HepG2 (cell line): ENCODE results near the gene RASSF10. TPM values are rescaled to one million over a fixed set of nuclear protein-coding genes. Genes with fewer than 3 reads are reported as not detected.
A peak's percentile ranks its signal among the peaks of the same experiment; 100 is the strongest.

Experiments
- ATAC-seq: fragments of 200-7000 bp; cut with Tn5 transposase; 3 replicates; pipeline ENCODE4 v1.9.1; 2020; ENCODE audit warnings: mild to moderate bottlenecking, moderate library complexity
- BruUV-seq: library from RNA; stranded (reverse); fragments of 400-500 nt; replicated peaks from 2 replicates; lab custom pipeline; 2021; lab: Mats Ljungman, UMichigan
- CTCF ChIA-PET: fragments of 300-600 bp; formaldehyde crosslinking; extraction: SDS; loops from one replicate; lab custom pipeline; 2021; ENCODE audit warnings: low total read pairs, inconsistent platforms, low intra/inter-chr PET ratio; lab: Yijun Ruan, JAX
- POLR2A ChIA-PET: fragments of 350-600 bp; sonication (Branson Sonifier 250); formaldehyde crosslinking; loops from one replicate; lab custom pipeline; 2020; ENCODE audit warnings: antibody characterized with exemption, inconsistent platforms; lab: Yijun Ruan, JAX
- DNase-seq: peaks from one replicate; pipeline ENCODE4 v3.0.0-alpha.2; 2015; ENCODE audit warnings: low spot score
- FAIRE-seq: peaks from 3 replicates; lab custom pipeline; 2011; peaks lifted over from hg19 to GRCh38; lab: Jason Lieb, UNC
- H2AFZ ChIP-seq: one replicate; pipeline ENCODE4 v1.6.1; 2011; ENCODE audit warnings: low read length, inconsistent platforms
- H3K27ac ChIP-seq: fragments of 300-600 bp; 3 replicates; pipeline ENCODE4 v1.8.0; 2011; ENCODE audit warnings: mixed run types, mild to moderate bottlenecking, mixed read lengths, low read length, inconsistent platforms; ENCODE audit not compliant: insufficient read depth; ENCODE audit errors: extremely low read length
- H3K27me3 ChIP-seq, 2 experiments: fragments of 200-600 bp in 1 of 2; 2 replicates in 1 of 2; 3 replicates in 1 of 2; pipeline versions ENCODE4 v1.6.0 to v1.8.0; 2011; ENCODE audit warnings: low read length in 2 of 2, mild to moderate bottlenecking in 2 of 2, moderate library complexity in 2 of 2, inconsistent platforms in 1 of 2; ENCODE audit not compliant: insufficient read depth in 2 of 2, control insufficient read depth in 1 of 2
- H3K36me3 ChIP-seq, 2 experiments: fragments of 200-600 bp in 1 of 2; replicated peaks in 1 of 2; 2 replicates in 1 of 2; 3 replicates in 1 of 2; pipeline versions ENCODE4 v1.5.1 to v1.8.0; 2011; ENCODE audit warnings: low read length in 2 of 2, inconsistent platforms in 1 of 2; ENCODE audit not compliant: insufficient read depth in 2 of 2, control insufficient read depth in 1 of 2
- H3K4me1 ChIP-seq: 2 replicates; pipeline ENCODE4 v1.5.1; 2012; ENCODE audit warnings: low read length, inconsistent platforms; ENCODE audit not compliant: insufficient read depth
- H3K4me2 ChIP-seq: 2 replicates; pipeline ENCODE4 v1.6.0; 2011; ENCODE audit warnings: low read depth, low read length, inconsistent platforms
- H3K4me3 ChIP-seq, 3 experiments: fragments of 200-600 bp in 1 of 3; sonication (generic), shearing (Covaris generic) in 1 of 3; replicated peaks in 1 of 3; 2 replicates each; pipeline ENCODE4 v1.5.1; 2011 to 2016; ENCODE audit warnings: low read length in 3 of 3, inconsistent platforms in 2 of 3, low read depth in 2 of 3, mild to moderate bottlenecking in 2 of 3, control low read depth in 1 of 3, mixed read lengths in 1 of 3; ENCODE audit not compliant: insufficient read depth in 1 of 3
- H3K79me2 ChIP-seq: one replicate; pipeline ENCODE4 v1.6.1; 2011; ENCODE audit warnings: low read length, inconsistent platforms; ENCODE audit not compliant: insufficient read depth
- H3K9ac ChIP-seq: 2 replicates; pipeline ENCODE4 v1.6.0; 2011; ENCODE audit warnings: mild to moderate bottlenecking, low read depth, low read length, inconsistent platforms; ENCODE audit not compliant: insufficient read depth
- H3K9me3 ChIP-seq: 2 replicates; pipeline ENCODE4 v1.5.1; 2012; ENCODE audit warnings: mild to moderate bottlenecking, low read length
- H4K20me1 ChIP-seq: 2 replicates; pipeline ENCODE4 v1.6.0; 2011; ENCODE audit warnings: inconsistent platforms, mild to moderate bottlenecking, low read length, moderate library complexity; ENCODE audit not compliant: insufficient read depth
- CTCF ChIP-seq: sonication (generic); formaldehyde crosslinking; IDR thresholded peaks from 2 replicates; pipeline ENCODE4 v1.5.0; 2020; ENCODE audit warnings: mild to moderate bottlenecking, missing genetic modification reagents, moderate library complexity
- EED ChIP-seq: sonication (generic); formaldehyde crosslinking; IDR thresholded peaks from 2 replicates; pipeline ENCODE4 v1.5.0; 2020; ENCODE audit warnings: mild to moderate bottlenecking, missing genetic modification reagents
- KDM5B ChIP-seq: sonication (generic); formaldehyde crosslinking; IDR thresholded peaks from 2 replicates; pipeline ENCODE4 v1.4.0; 2020; ENCODE audit warnings: missing genetic modification reagents, mild to moderate bottlenecking, borderline replicate concordance
- NFRKB ChIP-seq: fragments of 450-650 bp; IDR thresholded peaks from 2 replicates; pipeline ENCODE4 v1.6.1; 2017
- RBM22 ChIP-seq: fragments of 200-400 bp; formaldehyde crosslinking; optimal IDR thresholded peaks from 2 replicates; pipeline ENCODE3; 2017; ENCODE audit warnings: mild to moderate bottlenecking, low read length, moderate library complexity
- STAG1 ChIP-seq: sonication (generic); formaldehyde crosslinking; IDR thresholded peaks from 2 replicates; pipeline ENCODE4 v1.4.0; 2020; ENCODE audit warnings: missing genetic modification reagents
- ZNF225 ChIP-seq: sonication (generic); formaldehyde crosslinking; IDR thresholded peaks from 2 replicates; pipeline ENCODE4 v1.4.0; 2020; ENCODE audit warnings: mild to moderate bottlenecking, missing genetic modification reagents
- ZNF24 ChIP-seq: fragments of 450-650 bp; IDR thresholded peaks from 2 replicates; pipeline ENCODE4 v1.6.1; 2017; ENCODE audit warnings: antibody characterized with exemption, mild to moderate bottlenecking
- ZSCAN21 ChIP-seq: sonication (generic); formaldehyde crosslinking; IDR thresholded peaks from 2 replicates; pipeline ENCODE4 v1.8.0; 2022; ENCODE audit warnings: mild to moderate bottlenecking, missing genetic modification reagents, moderate library complexity, borderline replicate concordance
- WGBS: methylation state at CpG from one replicate; pipeline ENCODE4 v1.1.6; 2017; ENCODE audit warnings: low lambda C conversion rate; 5-methylcytosine and 5-hydroxymethylcytosine counted together
- in situ Hi-C: cut with HindIII; loops from 2 replicates; pipeline ENCODE4 v1.10.0; 2017; ENCODE audit warnings: low pct_unique_long_range_greater_than_20kb; ENCODE audit not compliant: extremely low pct_ligation_motif_present
- intact Hi-C: fragments of 100-400 bp; cut with micrococcal nuclease; formaldehyde crosslinking; loops from one replicate; pipeline ENCODE4 v1.10.0; 2022; ENCODE audit not compliant: unreplicated experiment
- polyA plus RNA-seq, 8 experiments: library from polyadenylated mRNA; depleted of rRNA in 3 of 8; stranded (reverse) in 7 of 8; unstranded in 1 of 8; fragments of >200 nt; fragmentation: Illumina TruSeq in 4 of 8; extraction: Trizol in 4 of 8; gene quantifications; 2 replicates each; pipeline versions ENCODE4 v1.2.1 to v1.2.3, GENCODE V29; 2011 to 2016; ENCODE audit warnings: low read depth in 4 of 8, missing spikeins in 1 of 8, mixed read lengths in 1 of 8; ENCODE audit not compliant: insufficient read depth in 1 of 8
- total RNA-seq, 5 experiments: library from RNA; depleted of rRNA; stranded (reverse); fragments of >200 nt; fragmentation: Illumina TruSeq; extraction: Trizol; gene quantifications; 2 replicates each; pipeline ENCODE4 v1.2.3, GENCODE V29; 2016; ENCODE audit warnings: low read depth in 1 of 5
- TF ChIP-seq, protein P1 (sequence below): sonication (generic); formaldehyde crosslinking; IDR thresholded peaks from 2 replicates; pipeline ENCODE4 v1.4.0; 2020; ENCODE audit warnings: missing genetic modification reagents, borderline replicate concordance
- TF ChIP-seq, protein P2 (sequence below): sonication (generic); formaldehyde crosslinking; IDR thresholded peaks from 2 replicates; pipeline ENCODE4 v1.8.1; 2023; ENCODE audit warnings: mild to moderate bottlenecking, missing genetic modification reagents

Gene RASSF10
- total and polyA plus RNA-seq, 2 of the 13 experiments (the other 11 are each of a cell fraction or from before 2014, with no cell fraction given), result not detected

DNA sequence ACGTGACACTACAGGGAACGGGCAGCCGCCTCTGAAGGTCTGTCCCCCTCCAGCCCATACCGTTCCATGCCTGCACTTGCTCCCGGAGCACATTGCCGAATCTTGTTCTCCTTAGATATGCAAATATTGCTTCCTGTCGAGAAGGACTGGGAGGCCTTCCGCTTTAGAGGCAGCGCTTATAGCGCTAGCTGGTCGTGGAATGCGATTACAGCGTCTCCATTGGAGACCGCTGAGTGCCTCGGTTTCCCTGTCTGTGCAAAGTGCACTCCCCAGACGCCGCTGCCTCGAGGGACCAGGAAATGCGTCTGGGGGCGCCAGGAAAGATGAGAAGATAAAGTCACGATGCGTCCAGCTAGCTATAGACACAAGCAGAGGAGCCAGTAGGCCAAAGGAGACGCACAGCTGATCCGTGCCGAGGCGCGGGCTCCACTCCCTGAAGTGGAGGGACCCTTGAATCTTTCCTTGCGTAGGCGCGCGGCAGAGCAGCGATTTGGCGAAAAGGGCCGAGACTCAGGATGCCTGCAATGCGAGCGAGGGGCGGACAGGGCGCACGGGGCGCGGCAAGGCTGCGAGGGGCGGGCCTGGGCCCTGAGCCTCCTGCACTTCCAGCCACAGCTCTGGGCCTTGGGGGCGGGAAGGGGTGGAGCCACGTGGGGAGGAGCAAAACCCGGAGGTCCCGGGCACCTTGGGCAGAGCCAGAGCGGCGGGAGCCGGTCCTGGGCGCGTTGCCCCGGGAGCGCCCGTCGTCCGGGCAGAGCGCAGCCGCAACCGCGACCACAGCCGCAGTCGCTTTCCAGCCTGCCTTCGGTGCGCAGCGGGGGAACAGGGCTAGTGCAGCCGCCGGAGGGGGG, at the start of gene RASSF10 (continued):
- TF ChIP-seq NFRKB (no peak), EED (CRISPR knock-in tag) (no peak), ZNF24 (no peak), KDM5B (0 out of 2 replicates have a peak, but pooled peaks have one; percentile 9), RBM22 (no peak), ZNF225 (0 out of 2 replicates have a peak, but pooled peaks have one; percentile 41)
- TF ChIP-seq, protein P1, sequence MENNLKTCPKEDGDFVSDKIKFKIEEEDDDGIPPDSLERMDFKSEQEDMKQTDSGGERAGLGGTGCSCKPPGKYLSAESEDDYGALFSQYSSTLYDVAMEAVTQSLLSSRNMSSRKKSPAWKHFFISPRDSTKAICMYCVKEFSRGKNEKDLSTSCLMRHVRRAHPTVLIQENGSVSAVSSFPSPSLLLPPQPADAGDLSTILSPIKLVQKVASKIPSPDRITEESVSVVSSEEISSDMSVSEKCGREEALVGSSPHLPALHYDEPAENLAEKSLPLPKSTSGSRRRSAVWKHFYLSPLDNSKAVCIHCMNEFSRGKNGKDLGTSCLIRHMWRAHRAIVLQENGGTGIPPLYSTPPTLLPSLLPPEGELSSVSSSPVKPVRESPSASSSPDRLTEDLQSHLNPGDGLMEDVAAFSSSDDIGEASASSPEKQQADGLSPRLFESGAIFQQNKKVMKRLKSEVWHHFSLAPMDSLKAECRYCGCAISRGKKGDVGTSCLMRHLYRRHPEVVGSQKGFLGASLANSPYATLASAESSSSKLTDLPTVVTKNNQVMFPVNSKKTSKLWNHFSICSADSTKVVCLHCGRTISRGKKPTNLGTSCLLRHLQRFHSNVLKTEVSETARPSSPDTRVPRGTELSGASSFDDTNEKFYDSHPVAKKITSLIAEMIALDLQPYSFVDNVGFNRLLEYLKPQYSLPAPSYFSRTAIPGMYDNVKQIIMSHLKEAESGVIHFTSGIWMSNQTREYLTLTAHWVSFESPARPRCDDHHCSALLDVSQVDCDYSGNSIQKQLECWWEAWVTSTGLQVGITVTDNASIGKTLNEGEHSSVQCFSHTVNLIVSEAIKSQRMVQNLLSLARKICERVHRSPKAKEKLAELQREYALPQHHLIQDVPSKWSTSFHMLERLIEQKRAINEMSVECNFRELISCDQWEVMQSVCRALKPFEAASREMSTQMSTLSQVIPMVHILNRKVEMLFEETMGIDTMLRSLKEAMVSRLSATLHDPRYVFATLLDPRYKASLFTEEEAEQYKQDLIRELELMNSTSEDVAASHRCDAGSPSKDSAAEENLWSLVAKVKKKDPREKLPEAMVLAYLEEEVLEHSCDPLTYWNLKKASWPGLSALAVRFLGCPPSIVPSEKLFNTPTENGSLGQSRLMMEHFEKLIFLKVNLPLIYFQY (CRISPR knock-in tag), result no peak

- FAIRE-seq, result no peak
- Histone ChIP-seq H3K9ac (no peak overlapping the region), H3K27me3 (peaks cover 0 to 5% of the 10 kb centered on the region in 2 experiments; a peak in 1 of 5 replicates), H3K4me3 (no peak overlapping the region), H3K4me2 (no peak overlapping the region), H3K4me1 (0 out of 2 replicates have a peak, but pooled peaks cover 10% of the 10 kb centered on the region), H3K36me3 (no peaks in the 10 kb centered on the region), H3K9me3 (no peaks in the 10 kb centered on the region), H4K20me1 (no peaks in the 10 kb centered on the region), H3K27ac (no peak overlapping the region), H3K79me2 (no peaks in the 10 kb centered on the region), H2AFZ (no peak overlapping the region)
- intact Hi-C loops, result no loop called here
- ATAC-seq, result no peak
- POLR2A ChIA-PET, result no interaction called here
- CTCF ChIA-PET, result no interaction called here
- no TSS peak for BruUV-seq
- no peak for DNase-seq
- in situ Hi-C loops, result loop anchor here (10.0 kb wide), 2 partner anchors 223 to 383 kb away; no protein-coding TSS in a partner anchor
- TF ChIP-seq, protein P2, sequence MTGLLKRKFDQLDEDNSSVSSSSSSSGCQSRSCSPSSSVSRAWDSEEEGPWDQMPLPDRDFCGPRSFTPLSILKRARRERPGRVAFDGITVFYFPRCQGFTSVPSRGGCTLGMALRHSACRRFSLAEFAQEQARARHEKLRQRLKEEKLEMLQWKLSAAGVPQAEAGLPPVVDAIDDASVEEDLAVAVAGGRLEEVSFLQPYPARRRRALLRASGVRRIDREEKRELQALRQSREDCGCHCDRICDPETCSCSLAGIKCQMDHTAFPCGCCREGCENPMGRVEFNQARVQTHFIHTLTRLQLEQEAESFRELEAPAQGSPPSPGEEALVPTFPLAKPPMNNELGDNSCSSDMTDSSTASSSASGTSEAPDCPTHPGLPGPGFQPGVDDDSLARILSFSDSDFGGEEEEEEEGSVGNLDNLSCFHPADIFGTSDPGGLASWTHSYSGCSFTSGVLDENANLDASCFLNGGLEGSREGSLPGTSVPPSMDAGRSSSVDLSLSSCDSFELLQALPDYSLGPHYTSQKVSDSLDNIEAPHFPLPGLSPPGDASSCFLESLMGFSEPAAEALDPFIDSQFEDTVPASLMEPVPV (CRISPR knock-in tag), result no peak
- TF ChIP-seq STAG1, result peak; percentile 40
- TF ChIP-seq CTCF, result peak; percentile 31; the same call in 1 of the 2 replicates
- TF ChIP-seq ZSCAN21 (CRISPR knock-in tag), result no peak
- 24% methylated on average over 2 of the region's 2 CpGs for WGBS
Measured at GRCh38 chr11:12961615-12962014, 47.5 kb upstream of the RASSF10 start.
